HG03280 (cell line): ENCODE data around the gene ZFYVE26.
"Not testable (repeated sequence)": the region's sequence is repeated elsewhere in the genome, so short reads cannot be mapped to it uniquely, and the experiment has no call there.

Experiments
- ATAC-seq: cut with Tn5 transposase; IDR thresholded peaks from one replicate; pipeline ENCODE4 v1.9.1; 2021; ENCODE audit warnings: mild to moderate bottlenecking, moderate library complexity; ENCODE audit not compliant: unreplicated experiment

The ZFYVE26 gene

GRCh38 chr14:67717048-67717447, 99.3 kb downstream of the ZFYVE26 start:
- ATAC-seq: no peak

GRCh38 chr14:67710209-67710608, 106.2 kb downstream of the ZFYVE26 start:
- ATAC-seq: no peak

- not testable (repeated sequence) for ATAC-seq
These were observed 106.6 kb downstream of the ZFYVE26 start for GRCh38 chr14:67709796-67710195.

- not testable (repeated sequence) for ATAC-seq
These were observed 107.0 kb downstream of the ZFYVE26 start for GRCh38 chr14:67709346-67709745.

GRCh38 chr14:67705211-67705610, 111.2 kb downstream of the ZFYVE26 start:
- ATAC-seq: no peak

GRCh38 chr14:67704484-67705089, 111.8 kb downstream of the ZFYVE26 start:
- ATAC-seq: no peak

GRCh38 chr14:67703997-67704396, 112.4 kb downstream of the ZFYVE26 start:
- no peak for ATAC-seq

- not testable (repeated sequence) for ATAC-seq
These were observed 114.9 kb downstream of the ZFYVE26 start, which contains the start of gene RDH12 for GRCh38 chr14:67701492-67701891. TSS of gene RDH12 (plus strand) at chr14:67701886. CDS start at chr14:67722643, 20,757 bp downstream.

GRCh38 chr14:67698179-67698578, 118.2 kb downstream of the ZFYVE26 start:
- ATAC-seq: no peak

GRCh38 chr14:67697006-67697405, 119.4 kb downstream of the ZFYVE26 start:
- no peak for ATAC-seq
